HG03280 (cell line): ENCODE results near the gene MFF.

Source experiments
- ATAC-seq: cut with Tn5 transposase; IDR thresholded peaks from one replicate; pipeline ENCODE4 v1.9.1; 2021; ENCODE audit warnings: mild to moderate bottlenecking, moderate library complexity; ENCODE audit not compliant: unreplicated experiment

Gene MFF

GRCh38 chr2:227404585-227405271 lies 79.7 kb downstream of the MFF start:
- ATAC-seq, result no peak

- no peak for ATAC-seq
Measured at GRCh38 chr2:227406177-227407031, 81.4 kb downstream of the MFF start.
